ENCODE data around the gene MRPL43. TPM values are rescaled to one million over a fixed set of nuclear protein-coding genes. Genes with fewer than 3 reads are reported as not detected.
A peak's percentile ranks its signal among the peaks of the same experiment; 100 is the strongest.

Gene MRPL43
- total RNA-seq, 2 donors from 2014 or later: 98.3 to 119 TPM

DNA sequence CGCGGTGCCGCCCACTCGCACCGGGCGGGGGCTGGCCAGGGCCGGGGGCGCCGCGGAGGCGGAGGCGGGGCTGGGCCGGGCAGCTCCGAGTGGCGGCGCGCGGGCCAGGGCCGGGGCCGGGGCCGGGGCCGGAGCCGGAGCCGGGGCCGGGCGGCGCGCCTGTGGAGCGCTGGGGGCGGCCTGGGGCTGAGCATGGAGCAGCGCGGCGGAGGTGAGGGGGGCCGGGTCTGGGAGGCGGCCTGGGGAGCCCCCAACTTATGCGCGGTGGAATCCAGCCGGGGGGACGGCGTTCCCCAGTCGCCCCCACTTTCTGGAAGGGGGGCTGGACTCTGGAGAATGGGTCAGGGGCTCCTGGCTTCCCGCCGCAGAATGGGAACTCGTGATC is 12.4 kb upstream of the MRPL43 start, which contains the start of gene LZTS2:
Gene LZTS2, plus strand, starts transcription at position 67 of the 385 bp plus-strand sequence. CDS start 2,731 bp downstream, outside the sequence.
- peak within 1 kb of the TSS; percentile 64 to 91 for H3K4me3 ChIP-seq
- peaks cover 0 to 15% of the 10 kb centered on the region in 2 donors for H3K36me3 ChIP-seq
- no peaks in the 10 kb centered on the region for H3K27me3 ChIP-seq (replicated peaks; ENCODE audit: insufficient read depth)
- under 1% methylated on average over 36 of the region's 44 CpGs for WGBS
- intact Hi-C loops (cut with DNase I): loop anchor here (10.0 kb wide), 1 partner anchor 695 kb away; the partner anchor contains the start of gene FBXW4
- peak within 1 kb of the TSS; percentile 99 to 100 for H3K27ac ChIP-seq
- H3K9me3 ChIP-seq: no peaks in the 10 kb centered on the region
- peaks cover 23% of the 10 kb centered on the region for H3K4me1 ChIP-seq (replicated peaks)
- TF ChIP-seq POLR2A (IDR thresholded peaks at IDR 0.05): no peak
- DNase-seq (ENCODE audit: low spot score): peak; percentile 70

- peak overlapping the region; percentile 64 to 91 for H3K4me3 ChIP-seq
- H3K9me3 ChIP-seq: no peaks in the 10 kb centered on the region
- peak overlapping the region; percentile 99 to 100 for H3K27ac ChIP-seq
- H3K27me3 ChIP-seq (replicated peaks; ENCODE audit: insufficient read depth): no peaks in the 10 kb centered on the region
- WGBS: 2% methylated on average over 24 of the region's 83 CpGs
- TF ChIP-seq POLR2AphosphoS5 (IDR thresholded peaks at IDR 0.05) (peak; percentile 30), CTCF (IDR thresholded peaks at IDR 0.05) (peak; percentile 98 to 99 (median 98)), POLR2A (IDR thresholded peaks at IDR 0.05) (peak; percentile 96)
- intact Hi-C loops (cut with DNase I): loop anchor here (10.0 kb wide), 1 partner anchor 696 kb away; the partner anchor contains the start of gene FBXW4
- H3K4me1 ChIP-seq (replicated peaks): peaks cover 23% of the 10 kb centered on the region
- peak; percentile 72 for DNase-seq (ENCODE audit: low spot score)
- H3K36me3 ChIP-seq: peaks cover 0 to 15% of the 10 kb centered on the region in 2 donors
These were observed 11.9 kb upstream of the MRPL43 start for GRCh38 chr10:100998991-100999741.

- intact Hi-C loops (cut with DNase I): loop anchor here (10.0 kb wide), 1 partner anchor 696 kb away; the partner anchor contains the start of gene FBXW4
- H3K36me3 ChIP-seq: peaks cover 0 to 10% of the 10 kb centered on the region in 2 donors
- H3K9me3 ChIP-seq: no peaks in the 10 kb centered on the region
- TF ChIP-seq POLR2AphosphoS5 (IDR thresholded peaks at IDR 0.05) (peak; percentile 53), POLR2A (IDR thresholded peaks at IDR 0.05) (peak; percentile 39), CTCF (IDR thresholded peaks at IDR 0.05) (no peak)
- DNase-seq (ENCODE audit: low spot score): peak; percentile 81
- WGBS: 3% methylated on average over 25 of the region's 25 CpGs
- H3K27me3 ChIP-seq (replicated peaks; ENCODE audit: insufficient read depth): no peaks in the 10 kb centered on the region
- H3K27ac ChIP-seq: peak overlapping the region; percentile 99 to 100
- H3K4me3 ChIP-seq: peak overlapping the region; percentile 64 to 91
- H3K4me1 ChIP-seq (replicated peaks): peaks cover 23% of the 10 kb centered on the region
These were observed 11.1 kb upstream of the MRPL43 start for GRCh38 chr10:100998183-100998990.

DNA sequence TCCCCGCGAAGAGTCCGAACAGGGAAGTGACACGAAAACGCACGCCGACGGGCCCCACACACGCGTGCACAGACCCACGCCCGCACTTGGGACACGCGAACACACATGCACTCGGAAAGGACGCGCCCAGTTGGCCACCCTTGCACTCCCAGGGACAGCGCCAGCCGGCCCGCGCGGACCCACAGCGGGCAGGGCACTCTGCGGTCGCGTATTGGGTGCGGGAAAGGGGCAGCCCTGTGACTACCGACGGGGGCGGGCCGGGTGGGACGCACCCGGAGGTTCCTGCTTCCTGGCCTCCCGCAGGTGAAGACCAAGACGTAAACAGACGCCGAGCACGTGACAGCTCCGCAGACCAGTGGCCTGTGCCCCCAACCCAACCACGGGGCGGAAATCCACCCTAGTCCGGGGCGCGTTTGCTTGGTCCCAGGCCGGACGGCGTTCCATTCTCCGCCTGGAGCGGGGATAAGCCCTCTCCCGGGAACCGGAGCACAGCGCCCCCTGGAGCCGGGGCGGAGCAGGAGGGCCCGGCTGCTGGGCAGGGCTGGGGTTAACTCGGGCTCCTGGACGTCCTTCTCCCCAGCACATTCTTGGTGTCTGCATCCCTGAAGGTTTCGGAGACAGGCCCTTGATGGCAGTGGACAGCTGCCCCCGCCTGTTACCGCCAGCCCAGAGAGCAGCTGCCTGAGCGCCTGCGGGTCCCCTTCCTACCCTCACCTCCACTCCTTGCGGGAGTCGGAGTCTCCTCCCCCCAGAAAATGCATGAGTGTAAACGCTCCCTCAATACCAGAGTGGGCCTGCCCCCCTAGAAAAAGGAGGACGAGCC is 10.3 kb upstream of the MRPL43 start:
- intact Hi-C loops (cut with DNase I): loop anchor here (1.0 to 10.0 kb wide), 2 partner anchors 15 to 697 kb away; partner anchors contain the start of gene FBXW4
- no peaks in the 10 kb centered on the region for H3K9me3 ChIP-seq
- peaks cover 23% of the 10 kb centered on the region for H3K4me1 ChIP-seq (replicated peaks)
- DNase-seq (ENCODE audit: low spot score): peak; percentile 71
- peak overlapping the region; percentile 64 to 91 for H3K4me3 ChIP-seq
- no peaks in the 10 kb centered on the region for H3K27me3 ChIP-seq (replicated peaks; ENCODE audit: insufficient read depth)
- WGBS: 1% methylated on average over 59 of the region's 66 CpGs
- peaks cover 0 to 1% of the 10 kb centered on the region in 2 donors for H3K36me3 ChIP-seq
- TF ChIP-seq POLR2A (IDR thresholded peaks at IDR 0.05) (peak; percentile 38), CTCF (IDR thresholded peaks at IDR 0.05) (peak; percentile 85 to 92 (median 88)), POLR2AphosphoS5 (IDR thresholded peaks at IDR 0.05) (peak; percentile 27)
- peak overlapping the region; percentile 99 to 100 for H3K27ac ChIP-seq
